HCT116 (cell line): Measurements from ENCODE around the gene KXD1.

ENCODE experiments used
- CTCF ChIP-seq, 3 experiments: fragments of 200-600 bp in 1 of 3; sonication (generic) in 1 of 3; IDR thresholded peaks in 2 of 3; conservative IDR thresholded peaks in 1 of 3; 2 replicates each; pipeline ENCODE4 v1.5.1; 2012 to 2017; ENCODE audit warnings: low read depth in 2 of 3, low read length in 2 of 3, antibody characterized with exemption in 1 of 3, borderline replicate concordance in 1 of 3, control low read depth in 1 of 3, mild to moderate bottlenecking in 1 of 3, mixed read lengths in 1 of 3, mixed run types in 1 of 3, moderate library complexity in 1 of 3; ENCODE audit not compliant: insufficient read depth in 1 of 3
- EGR1 ChIP-seq: IDR thresholded peaks from 2 replicates; pipeline ENCODE4 v1.6.1; 2012; ENCODE audit warnings: low read depth
- EZH2 ChIP-seq: fragments of 200-600 bp; sonication (generic); IDR thresholded peaks from 2 replicates; pipeline ENCODE4 v1.6.1; 2017; ENCODE audit warnings: antibody characterized with exemption, mixed run types
- JUND ChIP-seq: IDR thresholded peaks from 2 replicates; pipeline ENCODE4 v1.6.1; 2012
- POLR2A ChIP-seq: IDR thresholded peaks from 2 replicates; pipeline ENCODE4 v1.7.0; 2011; ENCODE audit warnings: borderline replicate concordance; ENCODE audit not compliant: insufficient read depth, insufficient read length; ENCODE audit errors: extremely low read depth
- POLR2AphosphoS5 ChIP-seq: IDR thresholded peaks from 2 replicates; pipeline ENCODE4 v1.6.1; 2011; ENCODE audit warnings: mild to moderate bottlenecking, low read depth, low read length, moderate library complexity
- RAD21 ChIP-seq: IDR thresholded peaks from 2 replicates; pipeline ENCODE4 v1.6.1; 2012; ENCODE audit warnings: low read depth, mild to moderate bottlenecking
- REST ChIP-seq: IDR thresholded peaks from 2 replicates; pipeline ENCODE4 v1.6.1; 2012; ENCODE audit warnings: low read depth
- SRF ChIP-seq: IDR thresholded peaks from 2 replicates; pipeline ENCODE4 v1.6.1; 2012; ENCODE audit warnings: low read depth
- ZFX ChIP-seq: fragments of 450-650 bp; IDR thresholded peaks from 2 replicates; pipeline ENCODE4 v1.6.1; 2017
- ZNF274 ChIP-seq: fragments of 200-500 bp; sonication (Bioruptor generic); IDR thresholded peaks from 2 replicates; pipeline ENCODE4 v1.6.1; 2014; ENCODE audit warnings: mild to moderate bottlenecking, low read depth, low read length, inconsistent platforms

- TF ChIP-seq CTCF (IDR thresholded peaks at IDR 0.05 in 2 of 3, conservative IDR thresholded peaks at IDR 0.05 in 1 of 3; ENCODE audit: borderline replicate concordance in 1 of 3, insufficient read depth in 1 of 3, low read depth in 2 of 3, low read length in 2 of 3): no peak
- TF ChIP-seq SRF: no peak
- TF ChIP-seq ZNF274: no peak
- no peak for TF ChIP-seq ZFX
- TF ChIP-seq EGR1: no peak
- TF ChIP-seq EZH2: no peak
- TF ChIP-seq JUND: no peak
- no peak for TF ChIP-seq POLR2AphosphoS5
- TF ChIP-seq POLR2A: no peak
- TF ChIP-seq REST: no peak
- TF ChIP-seq RAD21: no peak
Observed at GRCh38 chr19:18523841-18524240, 33.8 kb upstream of the KXD1 start.
